GM12865 (cell line): Measurements from ENCODE around the gene FAM131A.
A peak's percentile ranks its signal among the peaks of the same experiment; 100 is the strongest.

Experiments used
- DNase-seq: peaks from one replicate; pipeline ENCODE4 v3.0.0; 2010; ENCODE audit warnings: low read depth
- H3K4me3 ChIP-seq: 2 replicates; pipeline ENCODE4 v1.5.1; 2011; ENCODE audit warnings: mild to moderate bottlenecking, low read depth, low read length, control low read depth
- TF ChIP-seq, protein P1 (sequence below): IDR thresholded peaks from 2 replicates; pipeline ENCODE4 v1.5.1; 2011; ENCODE audit warnings: low read length, control low read depth, low read depth, inconsistent platforms; ENCODE audit not compliant: insufficient read depth; ENCODE audit errors: missing control alignments

Gene FAM131A

GRCh38 chr3:184307915-184308314 lies 29.5 kb upstream of the FAM131A start:
- DNase-seq, result no peak
- TF ChIP-seq, protein P1, sequence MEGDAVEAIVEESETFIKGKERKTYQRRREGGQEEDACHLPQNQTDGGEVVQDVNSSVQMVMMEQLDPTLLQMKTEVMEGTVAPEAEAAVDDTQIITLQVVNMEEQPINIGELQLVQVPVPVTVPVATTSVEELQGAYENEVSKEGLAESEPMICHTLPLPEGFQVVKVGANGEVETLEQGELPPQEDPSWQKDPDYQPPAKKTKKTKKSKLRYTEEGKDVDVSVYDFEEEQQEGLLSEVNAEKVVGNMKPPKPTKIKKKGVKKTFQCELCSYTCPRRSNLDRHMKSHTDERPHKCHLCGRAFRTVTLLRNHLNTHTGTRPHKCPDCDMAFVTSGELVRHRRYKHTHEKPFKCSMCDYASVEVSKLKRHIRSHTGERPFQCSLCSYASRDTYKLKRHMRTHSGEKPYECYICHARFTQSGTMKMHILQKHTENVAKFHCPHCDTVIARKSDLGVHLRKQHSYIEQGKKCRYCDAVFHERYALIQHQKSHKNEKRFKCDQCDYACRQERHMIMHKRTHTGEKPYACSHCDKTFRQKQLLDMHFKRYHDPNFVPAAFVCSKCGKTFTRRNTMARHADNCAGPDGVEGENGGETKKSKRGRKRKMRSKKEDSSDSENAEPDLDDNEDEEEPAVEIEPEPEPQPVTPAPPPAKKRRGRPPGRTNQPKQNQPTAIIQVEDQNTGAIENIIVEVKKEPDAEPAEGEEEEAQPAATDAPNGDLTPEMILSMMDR, result no peak
- no peak overlapping the region for H3K4me3 ChIP-seq

GRCh38 chr3:184308744-184309143 lies 28.7 kb upstream of the FAM131A start:
- H3K4me3 ChIP-seq, result no peak overlapping the region
- no peak for DNase-seq
- TF ChIP-seq, protein P1, result no peak

DNA sequence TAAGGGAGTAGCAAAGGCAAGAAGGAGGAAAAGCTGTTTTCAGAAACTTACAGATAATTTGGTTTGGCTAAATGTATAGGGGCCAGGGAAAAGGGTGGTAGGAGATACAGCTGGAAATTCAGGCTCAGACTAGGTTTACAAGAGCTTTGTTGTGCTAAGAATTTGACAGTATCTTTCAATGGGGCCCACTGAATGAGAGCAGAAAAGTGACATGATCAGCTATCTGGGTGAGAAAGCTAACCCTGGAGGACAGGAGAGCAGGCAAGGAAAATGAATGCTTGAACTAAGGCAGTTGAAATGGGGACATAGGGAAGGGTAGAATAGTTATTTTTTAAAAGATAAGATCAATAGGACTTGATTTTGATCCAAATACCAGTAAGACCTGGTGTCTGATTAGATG lies 25.8 kb upstream of the FAM131A start:
- DNase-seq, result no peak
- H3K4me3 ChIP-seq, result no peak overlapping the region
- TF ChIP-seq, protein P1, result no peak

GRCh38 chr3:184314363-184314699 lies 23.1 kb upstream of the FAM131A start, which contains the start of gene EIF4G1:
TSS of gene EIF4G1 (plus strand) at chr3:184314606. CDS start at chr3:184315797, 1,191 bp downstream.
- DNase-seq, result peak; percentile 97
- TF ChIP-seq, protein P1, result no peak
- peak within 1 kb of the TSS; percentile 92 for H3K4me3 ChIP-seq

- TF ChIP-seq, protein P1, result no peak
- peak; percentile 79 for DNase-seq
- peak overlapping the region; percentile 92 for H3K4me3 ChIP-seq
These were observed 22.5 kb upstream of the FAM131A start for GRCh38 chr3:184314700-184315542.

- TF ChIP-seq, protein P1, result no peak
- peak overlapping the region; percentile 92 for H3K4me3 ChIP-seq
- no peak for DNase-seq
These were observed 21.9 kb upstream of the FAM131A start for GRCh38 chr3:184315543-184315867.
